GM23248 (cell line): Measurements from ENCODE around the gene CCDC17. TPM values are rescaled to one million over a fixed set of nuclear protein-coding genes. Genes with fewer than 3 reads are reported as not detected.

Experiments
- DNase-seq: peaks from one replicate; pipeline ENCODE4 v3.0.0-alpha.2; 2015
- H2AFZ ChIP-seq: fragments of 200-600 bp; sonication (generic); 2 replicates; pipeline ENCODE4 v1.6.1; 2016; ENCODE audit warnings: antibody characterized with exemption
- H3F3A ChIP-seq: fragments of 200-600 bp; sonication (generic); 2 replicates; pipeline ENCODE4 v1.6.1; 2016; ENCODE audit warnings: mild to moderate bottlenecking, antibody characterized with exemption, mixed run types; ENCODE audit not compliant: insufficient read depth
- H3K27ac ChIP-seq: fragments of 200-600 bp; sonication (generic); 2 replicates; pipeline ENCODE4 v1.5.1; 2016; ENCODE audit warnings: mild to moderate bottlenecking
- H3K27me3 ChIP-seq: fragments of 200-600 bp; sonication (generic); replicated peaks from 2 replicates; pipeline ENCODE4 v1.6.1; 2016; ENCODE audit warnings: mild to moderate bottlenecking; ENCODE audit not compliant: insufficient read depth
- H3K36me3 ChIP-seq: fragments of 200-600 bp; sonication (generic); 2 replicates; pipeline ENCODE4 v1.6.1; 2016; ENCODE audit warnings: low read depth, mild to moderate bottlenecking
- H3K4me1 ChIP-seq: fragments of 200-600 bp; sonication (generic); 2 replicates; pipeline ENCODE4 v1.6.1; 2016; ENCODE audit warnings: mild to moderate bottlenecking; ENCODE audit not compliant: insufficient read depth
- H3K4me2 ChIP-seq: fragments of 200-600 bp; sonication (generic); one replicate; pipeline ENCODE4 v1.6.1; 2016; ENCODE audit warnings: mild to moderate bottlenecking; ENCODE audit not compliant: unreplicated experiment
- H3K4me3 ChIP-seq: fragments of 200-600 bp; sonication (generic); 2 replicates; pipeline ENCODE4 v1.5.1; 2016; ENCODE audit warnings: mild to moderate bottlenecking
- H3K79me2 ChIP-seq: fragments of 200-600 bp; sonication (generic); 2 replicates; pipeline ENCODE4 v1.6.1; 2016; ENCODE audit warnings: mild to moderate bottlenecking; ENCODE audit not compliant: insufficient read depth
- H3K9ac ChIP-seq: fragments of 200-600 bp; sonication (generic); 2 replicates; pipeline ENCODE4 v1.6.1; 2016; ENCODE audit warnings: mild to moderate bottlenecking
- H3K9me2 ChIP-seq: fragments of 200-600 bp; sonication (generic); 2 replicates; pipeline ENCODE4 v1.6.1; 2016; ENCODE audit warnings: mixed run types, mild to moderate bottlenecking, moderate library complexity; ENCODE audit not compliant: insufficient read depth
- H3K9me3 ChIP-seq: fragments of 200-600 bp; sonication (generic); one replicate; pipeline ENCODE4 v1.6.1; 2017; ENCODE audit warnings: low read depth
- H4K20me1 ChIP-seq: fragments of 200-600 bp; sonication (generic); 2 replicates; pipeline ENCODE4 v1.6.0; 2016; ENCODE audit not compliant: insufficient read depth
- EZH2 ChIP-seq: fragments of 200-600 bp; sonication (generic); IDR thresholded peaks from 2 replicates; pipeline ENCODE4 v1.6.1; 2018; ENCODE audit warnings: antibody characterized with exemption, mild to moderate bottlenecking; ENCODE audit not compliant: insufficient read depth, poor library complexity, severe bottlenecking
- EZH2phosphoT487 ChIP-seq: fragments of 200-600 bp; sonication (generic); IDR thresholded peaks from 2 replicates; pipeline ENCODE4 v1.6.1; 2018; ENCODE audit warnings: antibody characterized with exemption, moderate library complexity, mild to moderate bottlenecking, low read depth; ENCODE audit not compliant: insufficient read depth
- WGBS, 2 experiments: methylation state at CpG; one replicate each; pipeline ENCODE4 v1.1.6; 2015 to 2017; ENCODE audit warnings: low lambda C conversion rate in 2 of 2, low coverage in 1 of 2; ENCODE audit errors: missing lambda C conversion rate in 2 of 2; 5-methylcytosine and 5-hydroxymethylcytosine counted together
- in situ Hi-C: fragments of 300-500 bp; cut with MboI; formaldehyde crosslinking; loops from 2 replicates; pipeline ENCODE4 v1.15.0; 2020
- polyA plus RNA-seq: library from polyadenylated mRNA; unstranded; fragments of >200 nt; fragmentation: Nextera tagmentation; extraction: Ambion mirVana; gene quantifications from 2 replicates; pipeline ENCODE4 v1.2.1, GENCODE V29; 2016
- small RNA-seq: library from RNA; depleted of rRNA; stranded (forward); fragments of <200 nt; gene quantifications from one replicate; pipeline ENCODE3, GENCODE V24; 2014; ENCODE audit warnings: low read depth, low replicate concordance
- total RNA-seq: library from RNA; depleted of rRNA; stranded (reverse); fragments of >200 nt; shearing (Covaris generic); gene quantifications from 2 replicates; pipeline ENCODE4 v1.2.3, GENCODE V29; 2014; rRNA removed

Gene CCDC17
- total and polyA plus RNA-seq, 2 experiments from 2014 or later = 0.25 to 1.4 TPM

DNA sequence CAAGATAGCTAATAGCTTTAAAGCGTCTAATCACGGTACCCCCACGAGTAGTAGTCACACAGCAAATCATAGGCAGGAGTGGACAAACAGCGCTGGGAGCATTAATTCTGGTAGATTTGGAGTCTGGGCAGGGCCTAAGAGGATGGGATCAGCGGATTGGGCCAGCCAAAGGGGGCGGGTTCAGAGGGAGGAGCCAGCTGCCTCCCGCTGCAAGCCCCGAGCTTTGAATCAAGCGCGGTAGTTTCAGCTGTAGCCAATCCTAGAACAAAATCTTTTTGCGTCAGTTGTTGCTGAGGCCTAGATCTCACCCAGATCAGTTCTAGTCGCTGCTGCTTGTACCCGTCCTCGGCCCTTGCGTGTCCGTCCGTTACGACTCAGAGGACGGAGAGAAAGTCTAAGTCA is 40.6 kb downstream of the CCDC17 start:
- H3K36me3 ChIP-seq = no peaks in the 10 kb centered on the region
- H3K4me3 ChIP-seq = peak overlapping the region; percentile 98
- H3K4me1 ChIP-seq = peaks cover 16% of the 10 kb centered on the region
- H3K9ac ChIP-seq = peak overlapping the region; percentile 85
- H3K79me2 ChIP-seq = peaks cover 37% of the 10 kb centered on the region
- peaks cover 12% of the 10 kb centered on the region for H3F3A ChIP-seq
- WGBS, 2 experiments = 0 to 1% methylated on average over 19 of the region's 19 CpGs
- H3K27me3 ChIP-seq = no peaks in the 10 kb centered on the region
- H3K9me3 ChIP-seq = no peaks in the 10 kb centered on the region
- peak; percentile 98 for DNase-seq
- in situ Hi-C loops = no loop called here
- peak overlapping the region; percentile 81 for H3K27ac ChIP-seq
- H4K20me1 ChIP-seq = no peaks in the 10 kb centered on the region
- no peaks in the 10 kb centered on the region for H3K9me2 ChIP-seq
- peak overlapping the region; percentile 100 for H2AFZ ChIP-seq
- H3K4me2 ChIP-seq = peak overlapping the region; percentile 97
- TF ChIP-seq EZH2 = no peak
- TF ChIP-seq EZH2phosphoT487 = no peak

DNA sequence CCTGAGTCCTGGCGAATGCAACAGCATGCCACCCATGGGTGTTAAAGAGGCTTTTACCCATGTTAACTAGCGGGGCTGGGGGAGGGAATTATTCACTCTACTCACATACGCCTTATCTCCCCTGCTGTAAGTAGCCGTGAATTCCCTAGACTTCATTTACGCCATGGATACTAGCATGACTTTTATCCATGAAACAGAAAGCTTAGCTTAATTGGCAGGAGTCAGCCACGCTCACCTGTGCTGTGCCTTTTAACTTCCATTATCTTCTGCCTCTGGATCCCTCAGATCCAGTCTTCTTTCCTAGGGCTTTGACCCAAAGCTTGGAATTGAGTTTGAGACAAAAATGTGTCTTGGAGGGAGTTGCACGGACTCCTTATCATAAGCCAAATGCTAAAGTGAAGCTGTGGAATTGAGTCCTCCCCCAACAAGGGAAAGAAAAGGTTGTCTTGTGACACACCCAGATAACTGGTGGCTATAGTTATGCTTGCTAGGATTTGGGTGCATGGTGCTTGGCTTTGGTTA is 49.7 kb downstream of the CCDC17 start:
- 79 to 82% methylated on average over 7 of the region's 7 CpGs for WGBS, 2 experiments
- Histone ChIP-seq H4K20me1 (no peaks in the 10 kb centered on the region), H3K79me2 (no peaks in the 10 kb centered on the region), H3F3A (0 out of 2 replicates have a peak, but pooled peaks cover 7% of the 10 kb centered on the region), H3K27ac (no peak overlapping the region), H3K9me3 (no peaks in the 10 kb centered on the region), H3K4me3 (no peak overlapping the region), H3K27me3 (no peaks in the 10 kb centered on the region), H3K4me2 (no peak overlapping the region), H2AFZ (no peak overlapping the region), H3K9ac (no peak overlapping the region), H3K4me1 (no peaks in the 10 kb centered on the region), H3K36me3 (no peaks in the 10 kb centered on the region), H3K9me2 (no peaks in the 10 kb centered on the region)
- in situ Hi-C loops = no loop called here
- TF ChIP-seq EZH2 = no peak
- no peak for TF ChIP-seq EZH2phosphoT487
- no peak for DNase-seq

DNA sequence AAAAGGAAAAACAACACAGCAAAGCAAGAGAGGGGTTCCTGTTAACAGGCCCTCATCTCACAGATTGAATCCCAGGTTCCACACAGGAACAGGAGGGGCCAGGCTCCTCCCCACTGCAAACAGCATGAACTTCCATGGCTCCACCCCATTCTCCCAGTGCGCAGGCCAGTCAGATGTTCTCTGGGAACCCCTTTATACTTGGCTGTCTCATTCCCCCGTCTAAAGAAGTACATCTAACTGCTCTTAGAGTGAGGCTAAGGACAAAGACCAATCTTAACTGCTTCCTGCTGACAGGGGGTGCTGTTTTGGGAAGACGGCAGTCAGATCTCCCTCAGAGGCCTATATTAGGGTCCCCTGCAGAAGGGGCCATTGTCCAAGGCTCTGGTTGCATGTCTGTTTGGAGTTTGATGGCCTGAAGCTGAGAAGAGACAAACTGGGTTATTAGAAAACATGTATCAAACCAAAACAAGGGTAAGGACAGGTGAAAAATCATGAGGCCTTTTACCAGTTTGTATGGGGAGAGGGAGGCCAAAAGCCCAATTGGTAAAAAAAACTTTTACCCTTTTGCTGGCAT is 50.5 kb downstream of the CCDC17 start:
- 0 out of 2 replicates have a peak, but pooled peaks cover 10% of the 10 kb centered on the region for H3F3A ChIP-seq
- no peak overlapping the region for H3K27ac ChIP-seq
- H3K36me3 ChIP-seq = no peaks in the 10 kb centered on the region
- H3K9me3 ChIP-seq = no peaks in the 10 kb centered on the region
- TF ChIP-seq EZH2 = no peak
- no peak for TF ChIP-seq EZH2phosphoT487
- H3K9ac ChIP-seq = no peak overlapping the region
- H3K27me3 ChIP-seq = no peaks in the 10 kb centered on the region
- WGBS, 2 experiments = 54 to 58% methylated on average over 3 of the region's 3 CpGs
- H3K79me2 ChIP-seq = no peaks in the 10 kb centered on the region
- no peak overlapping the region for H2AFZ ChIP-seq
- in situ Hi-C loops = no loop called here
- no peak overlapping the region for H3K4me3 ChIP-seq
- H3K9me2 ChIP-seq = no peaks in the 10 kb centered on the region
- DNase-seq = no peak
- no peaks in the 10 kb centered on the region for H4K20me1 ChIP-seq
- H3K4me1 ChIP-seq = no peaks in the 10 kb centered on the region
- no peak overlapping the region for H3K4me2 ChIP-seq

DNA sequence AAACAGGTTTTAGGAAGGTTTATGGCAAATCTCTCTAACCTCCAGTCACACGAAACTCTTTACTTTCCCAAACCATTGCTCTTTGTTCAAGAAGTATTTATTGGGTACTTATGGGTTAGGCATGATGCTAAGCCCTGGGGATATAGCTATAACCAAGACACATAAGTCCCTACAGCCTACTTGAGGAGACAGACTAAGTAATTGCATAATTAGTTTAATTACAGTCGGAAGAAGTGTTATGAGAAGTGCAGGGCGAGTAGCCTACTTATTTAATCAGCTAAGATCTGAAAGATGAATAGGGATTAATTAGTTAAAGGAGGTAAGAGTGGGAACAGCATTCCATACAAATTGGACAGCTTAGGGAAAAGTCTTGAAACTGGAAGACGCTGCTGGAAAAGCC is 53.2 kb downstream of the CCDC17 start:
- no peak overlapping the region for H3K9ac ChIP-seq
- H4K20me1 ChIP-seq = no peaks in the 10 kb centered on the region
- no peaks in the 10 kb centered on the region for H3K9me3 ChIP-seq
- 61 to 63% methylated on average over 4 of the region's 4 CpGs for WGBS, 2 experiments
- peaks cover 8% of the 10 kb centered on the region for H3K36me3 ChIP-seq
- no peak overlapping the region for H2AFZ ChIP-seq
- no peaks in the 10 kb centered on the region for H3K4me1 ChIP-seq
- H3K27ac ChIP-seq = no peak overlapping the region
- H3K9me2 ChIP-seq = no peaks in the 10 kb centered on the region
- H3F3A ChIP-seq = 0 out of 2 replicates have a peak, but pooled peaks cover 10% of the 10 kb centered on the region
- no peak overlapping the region for H3K4me3 ChIP-seq
- TF ChIP-seq EZH2phosphoT487 (no peak), EZH2 (no peak)
- DNase-seq = no peak
- no peak overlapping the region for H3K4me2 ChIP-seq
- no peaks in the 10 kb centered on the region for H3K27me3 ChIP-seq
- H3K79me2 ChIP-seq = no peaks in the 10 kb centered on the region
- in situ Hi-C loops = no loop called here

Small RNAs within 50 kb of the gene (small RNA-seq; reads per million reads assigned to genes)
- gene AL355480.1 = not detected
- not detected for gene AL355480.2
- gene AL355480.3 = not detected
- gene AL355480.4 = not detected

Other genes starting within 250 kb of the CCDC17 start
- gene TESK2, start 132.9 kb downstream of the CCDC17 start, total RNA-seq = 1.1 and 1.3 TPM in 2 replicates
- gene TESK2, start 132.9 kb downstream of the CCDC17 start, polyA plus RNA-seq = 1.5 and 1.8 TPM in 2 replicates
- gene CCDC163, start 124.0 kb downstream of the CCDC17 start, total RNA-seq = 0.76 and 1.4 TPM in 2 replicates
- 1.8 TPM in 2 replicates for gene CCDC163, start 124.0 kb downstream of the CCDC17 start, polyA plus RNA-seq
- gene MMACHC, start 123.8 kb downstream of the CCDC17 start, total RNA-seq = 2.8 and 12.9 TPM in 2 replicates
- gene MMACHC, start 123.8 kb downstream of the CCDC17 start, polyA plus RNA-seq = 4.4 and 4.5 TPM in 2 replicates
- gene PRDX1, start 102.2 kb downstream of the CCDC17 start, total RNA-seq = 462 and 474 TPM in 2 replicates
- 759 and 775 TPM in 2 replicates for gene PRDX1, start 102.2 kb downstream of the CCDC17 start, polyA plus RNA-seq
- gene AKR1A1, start 73.2 kb downstream of the CCDC17 start, total RNA-seq = 76.3 and 86.9 TPM in 2 replicates
- gene AKR1A1, start 73.2 kb downstream of the CCDC17 start, polyA plus RNA-seq = 106 and 108 TPM in 2 replicates
- gene NASP, start 40.0 kb downstream of the CCDC17 start, total RNA-seq = 30.3 and 37.3 TPM in 2 replicates
- 38.2 and 39.1 TPM in 2 replicates for gene NASP, start 40.0 kb downstream of the CCDC17 start, polyA plus RNA-seq
- gene GPBP1L1, start 62.5 kb upstream of the CCDC17 start, total RNA-seq = 85.6 and 125 TPM in 2 replicates
- gene GPBP1L1, start 62.5 kb upstream of the CCDC17 start, polyA plus RNA-seq = 60.9 and 69.3 TPM in 2 replicates
- gene TMEM69, start 64.1 kb upstream of the CCDC17 start, total RNA-seq = 7.8 and 30.3 TPM in 2 replicates
- gene TMEM69, start 64.1 kb upstream of the CCDC17 start, polyA plus RNA-seq = 34.1 and 35.2 TPM in 2 replicates
- 12.4 and 17.0 TPM in 2 replicates for gene IPP, start 126.6 kb upstream of the CCDC17 start, total RNA-seq
- 19.3 and 20.6 TPM in 2 replicates for gene IPP, start 126.6 kb upstream of the CCDC17 start, polyA plus RNA-seq
- 19.1 TPM in 2 replicates for gene MAST2, start 179.6 kb upstream of the CCDC17 start, total RNA-seq
- gene MAST2, start 179.6 kb upstream of the CCDC17 start, polyA plus RNA-seq = 13.6 and 14.2 TPM in 2 replicates